Spleen (tissue), 7 donors: ENCODE measurements around the gene PSMA6.
A peak's percentile ranks its signal among the peaks of the same experiment; 100 is the strongest.

ENCODE experiments used
- CTCF ChIP-seq, 11 experiments: fragments of 200-600 bp in 7 of 11; fragments of 450-650 bp in 4 of 11; sonication (generic) in 4 of 11; IDR thresholded peaks in 8 of 11; conservative IDR thresholded peaks in 3 of 11; 1 replicate in 7 of 11; 2 replicates in 4 of 11; pipeline versions ENCODE4 v1.4.0 to v1.8.0; 2016 to 2021; ENCODE audit warnings: antibody characterized with exemption in 11 of 11, inconsistent platforms in 4 of 11, mild to moderate bottlenecking in 1 of 11
- POLR2AphosphoS5 ChIP-seq, 3 donors: sonication (generic); formaldehyde crosslinking; IDR thresholded peaks; one replicate each; pipeline ENCODE4 v1.5.1; 2017; ENCODE audit warnings: antibody characterized with exemption in 3 of 3
- donor health status: DM: no; HTN: no; CAD: no; lungs with moderate emphysema.
- donor health status: DM: no; HTN: no; CAD: no.
- donor health status: DM: no; HTN: no; CAD: no.

GRCh38 chr14:35365130-35366055 lies 73.2 kb downstream of the PSMA6 start:
- TF ChIP-seq CTCF (IDR thresholded peaks at IDR 0.05 in 8 of 11, conservative IDR thresholded peaks at IDR 0.05 in 3 of 11) (no peak), POLR2AphosphoS5 (IDR thresholded peaks at IDR 0.05) (peak; percentile 48 to 76 (median 59))
